IMR-90 (cell line): Measurements from ENCODE around the gene SMIM41. TPM values are rescaled to one million over a fixed set of nuclear protein-coding genes. Genes with fewer than 3 reads are reported as not detected.

Experiments used
- CEBPB ChIP-seq: IDR thresholded peaks from 2 replicates; pipeline ENCODE4 v1.6.1; 2012; ENCODE audit warnings: low read depth, low read length, improper control_type of control experiment
- FOS ChIP-seq: fragments of 150-350 bp; IDR thresholded peaks from 2 replicates; pipeline ENCODE4 v1.6.1; 2016; ENCODE audit warnings: low read depth, low read length
- MAZ ChIP-seq: IDR thresholded peaks from 2 replicates; pipeline ENCODE4 v1.6.1; 2012; ENCODE audit warnings: low read depth, mild to moderate bottlenecking, low read length, improper control_type of control experiment, moderate library complexity, borderline replicate concordance
- MXI1 ChIP-seq: IDR thresholded peaks from 2 replicates; pipeline ENCODE4 v1.6.1; 2012; ENCODE audit warnings: low read depth, mild to moderate bottlenecking, low read length, moderate library complexity, borderline replicate concordance
- NFE2L2 ChIP-seq: fragments of 150-350 bp; IDR thresholded peaks from 2 replicates; pipeline ENCODE4 v1.6.1; 2016; ENCODE audit warnings: low read depth, mild to moderate bottlenecking, low read length
- RAD21 ChIP-seq: IDR thresholded peaks from 2 replicates; pipeline ENCODE4 v1.6.1; 2012; ENCODE audit warnings: low read length, improper control_type of control experiment
- RCOR1 ChIP-seq: IDR thresholded peaks from 2 replicates; pipeline ENCODE4 v1.6.1; 2012; ENCODE audit warnings: mild to moderate bottlenecking, low read length, improper control_type of control experiment; ENCODE audit not compliant: insufficient replicate concordance
- polyA plus RNA-seq, 3 experiments: library from polyadenylated mRNA; depleted of rRNA; stranded (reverse); fragments of >200 nt; gene quantifications; 2 replicates each; pipeline ENCODE4 v1.2.3, GENCODE V29; 2012; ENCODE audit warnings: low replicate concordance in 1 of 3
- total RNA-seq: library from RNA; depleted of rRNA; stranded (reverse); fragments of >200 nt; gene quantifications from 2 replicates; pipeline ENCODE4 v1.2.3, GENCODE V29; 2012

Gene SMIM41
- total and polyA plus RNA-seq, 2 of the 4 experiments (the other 2 are of a cell fraction) = not detected

DNA sequence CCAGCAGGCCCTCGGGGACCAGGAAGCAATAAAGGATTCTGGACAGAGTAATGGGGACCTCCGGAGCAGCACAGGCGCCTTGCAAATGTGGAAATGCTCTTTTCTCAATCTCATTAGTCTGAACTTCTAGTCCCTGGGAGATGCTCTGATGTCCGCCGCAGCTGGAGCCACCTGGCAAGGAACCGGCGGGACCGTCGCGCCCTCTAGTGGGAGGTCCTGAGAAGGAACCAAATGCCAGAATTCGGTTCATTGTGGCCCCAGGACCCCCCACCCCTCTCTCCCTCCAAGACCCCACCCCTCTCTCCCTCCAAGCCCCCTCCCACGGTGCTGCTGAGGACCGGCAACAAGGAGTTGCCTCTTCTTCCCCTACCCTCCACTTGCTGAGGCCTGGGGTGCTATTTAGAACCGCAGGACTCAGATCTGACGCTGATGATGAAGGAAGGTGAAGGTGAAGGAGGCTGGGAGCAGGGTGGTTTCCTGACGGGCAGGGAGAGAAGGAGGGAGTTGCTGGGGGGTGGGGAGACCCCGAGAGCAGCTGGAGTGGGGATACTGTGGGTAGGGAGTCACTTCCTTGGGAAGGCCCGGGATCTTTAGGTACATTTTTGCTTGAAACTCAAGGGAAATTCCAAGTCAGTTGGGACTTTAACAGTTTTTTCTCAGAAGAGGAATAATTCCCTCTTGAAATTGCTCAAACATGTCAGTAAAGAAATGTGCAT lies 42.5 kb downstream of the SMIM41 start (continued):
- TF ChIP-seq RAD21 = peak; percentile 76
- no peak for TF ChIP-seq FOS
- no peak for TF ChIP-seq MXI1
- TF ChIP-seq CEBPB = no peak
- TF ChIP-seq NFE2L2 = no peak
- no peak; the same call in 1 of the 2 replicates for TF ChIP-seq MAZ
- no peak for TF ChIP-seq RCOR1
